C4-2B (cell line): ENCODE data around the gene SPECC1L.

Experiments used
- CTCF ChIP-seq: fragments of 450-650 bp; conservative IDR thresholded peaks from 2 replicates; pipeline ENCODE4 v1.5.1; 2017; ENCODE audit warnings: mild to moderate bottlenecking
- ZFX ChIP-seq: fragments of 450-650 bp; IDR thresholded peaks from 2 replicates; pipeline ENCODE4 v1.6.1; 2017

GRCh38 chr22:24247011-24247507 is 23.6 kb upstream of the SPECC1L start:
- TF ChIP-seq CTCF (no peak), ZFX (no peak)
